Body of pancreas (tissue), 4 donors: Measurements from ENCODE around the gene SSC5D.

Source experiments
- CTCF ChIP-seq, 7 experiments: fragments of 450-650 bp in 4 of 7; fragments of 200-600 bp in 3 of 7; sonication (generic) in 3 of 7; IDR thresholded peaks; one replicate each; pipeline ENCODE4 v1.5.1; 2016 to 2019; ENCODE audit warnings: antibody characterized with exemption in 7 of 7
- POLR2A ChIP-seq, 3 donors: fragments of 450-650 bp; IDR thresholded peaks; one replicate each; pipeline ENCODE4 v1.6.1; 2016; ENCODE audit warnings: antibody characterized with exemption in 3 of 3, mild to moderate bottlenecking in 2 of 3

DNA sequence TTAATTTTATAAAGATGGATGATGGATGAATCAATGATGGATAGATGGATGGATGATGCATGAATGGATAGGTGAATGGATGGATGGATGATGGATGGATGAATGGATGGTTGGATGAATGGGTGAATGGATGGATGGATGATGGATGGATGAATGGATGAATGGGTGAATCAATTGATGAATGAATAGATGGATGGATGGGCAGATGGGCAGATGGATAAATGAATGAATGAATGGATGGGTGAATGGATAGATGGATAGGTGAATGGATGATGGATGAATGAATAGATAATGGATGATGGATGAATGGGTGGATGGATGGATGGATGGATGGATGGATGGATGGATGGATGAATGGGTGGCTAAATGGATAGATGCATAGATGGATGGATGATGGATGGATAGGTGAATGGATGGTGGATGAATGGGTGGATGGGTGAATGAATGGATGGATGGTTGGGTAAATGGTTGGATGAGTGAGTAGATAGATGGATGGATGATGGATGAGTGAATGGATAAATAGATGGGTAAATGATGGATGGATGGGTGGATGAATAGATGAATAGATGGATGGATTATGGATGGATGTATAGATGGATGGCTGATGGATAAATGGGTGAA lies 79.6 kb downstream of the SSC5D start:
- no peak for TF ChIP-seq CTCF (IDR thresholded peaks at IDR 0.05)
- no peak for TF ChIP-seq POLR2A (IDR thresholded peaks at IDR 0.05)
